NCI-H1417 treated with DMSO at 0.1 percent for 48 hours (cell line): Measurements from ENCODE around the gene ZBTB7B.
"Not testable (repeated sequence)": the region's sequence is repeated elsewhere in the genome, so short reads cannot be mapped to it uniquely, and the experiment has no call there.

Experiments
- DNase-seq: peaks from one replicate; lab custom pipeline; 2025; lab: John Stamatoyannopoulos, UW

ZBTB7B gene

DNA sequence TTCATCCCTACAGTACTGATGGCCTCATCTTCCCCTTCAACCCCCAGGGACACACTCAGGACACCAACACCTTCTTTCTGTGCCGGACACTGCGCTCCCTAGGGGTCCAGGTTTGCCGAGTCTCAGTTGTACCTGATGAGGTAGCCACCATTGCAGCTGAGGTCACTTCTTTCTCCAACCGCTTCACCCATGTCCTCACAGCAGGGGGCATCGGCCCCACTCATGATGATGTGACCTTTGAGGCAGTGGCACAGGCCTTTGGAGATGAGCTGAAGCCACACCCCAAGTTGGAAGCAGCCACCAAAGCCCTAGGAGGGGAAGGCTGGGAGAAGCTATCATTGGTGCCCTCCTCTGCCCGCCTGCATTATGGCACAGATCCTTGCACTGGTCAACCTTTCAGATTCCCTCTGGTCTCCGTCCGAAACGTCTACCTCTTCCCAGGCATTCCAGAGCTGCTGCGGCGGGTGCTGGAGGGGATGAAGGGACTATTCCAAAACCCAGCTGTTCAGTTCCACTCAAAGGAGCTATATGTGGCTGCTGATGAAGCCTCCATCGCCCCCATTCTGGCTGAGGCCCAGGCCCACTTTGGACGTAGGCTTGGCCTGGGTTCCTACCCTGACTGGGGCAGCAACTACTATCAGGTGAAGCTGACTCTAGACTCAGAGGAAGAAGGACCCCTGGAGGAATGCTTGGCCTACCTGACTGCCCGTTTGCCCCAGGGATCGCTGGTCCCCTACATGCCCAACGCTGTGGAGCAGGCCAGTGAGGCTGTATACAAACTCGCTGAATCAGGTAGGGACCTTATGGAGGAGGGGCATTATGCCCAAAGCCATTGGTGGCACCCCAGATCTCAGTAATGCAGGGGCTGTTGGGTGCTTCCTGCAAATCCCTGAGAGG lies 14.3 kb upstream of the ZBTB7B start:
- DNase-seq = no peak

DNA sequence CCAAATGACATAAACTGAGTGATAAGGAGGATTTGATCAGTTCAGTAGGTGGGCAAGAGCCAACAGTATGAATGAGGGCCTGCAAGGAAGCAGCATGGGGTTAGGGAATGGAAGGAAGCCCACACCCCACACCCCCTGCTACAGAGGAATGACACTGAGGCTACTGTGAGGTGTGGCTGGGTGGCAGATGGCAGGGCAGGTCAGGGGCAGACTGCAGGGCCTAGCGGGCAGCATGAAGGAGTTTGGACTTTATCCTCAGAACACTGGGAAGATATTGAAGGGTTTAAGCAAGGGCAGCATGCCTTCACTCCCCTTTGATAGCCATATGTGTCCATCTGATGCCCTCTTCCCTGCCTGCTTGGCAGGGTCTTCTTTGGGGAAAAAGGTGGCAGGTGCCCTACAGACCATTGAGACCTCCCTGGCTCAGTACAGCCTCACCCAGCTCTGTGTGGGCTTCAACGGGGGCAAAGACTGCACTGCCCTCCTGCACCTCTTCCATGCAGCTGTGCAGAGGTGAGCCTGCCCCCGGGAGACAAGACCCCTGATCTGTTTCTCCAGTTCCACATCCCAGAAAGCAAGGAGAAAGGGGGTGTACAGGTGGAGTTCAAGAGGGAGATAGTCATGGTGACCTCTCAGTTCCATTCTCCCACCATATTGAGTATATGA lies 13.3 kb upstream of the ZBTB7B start:
- no peak for DNase-seq

DNA sequence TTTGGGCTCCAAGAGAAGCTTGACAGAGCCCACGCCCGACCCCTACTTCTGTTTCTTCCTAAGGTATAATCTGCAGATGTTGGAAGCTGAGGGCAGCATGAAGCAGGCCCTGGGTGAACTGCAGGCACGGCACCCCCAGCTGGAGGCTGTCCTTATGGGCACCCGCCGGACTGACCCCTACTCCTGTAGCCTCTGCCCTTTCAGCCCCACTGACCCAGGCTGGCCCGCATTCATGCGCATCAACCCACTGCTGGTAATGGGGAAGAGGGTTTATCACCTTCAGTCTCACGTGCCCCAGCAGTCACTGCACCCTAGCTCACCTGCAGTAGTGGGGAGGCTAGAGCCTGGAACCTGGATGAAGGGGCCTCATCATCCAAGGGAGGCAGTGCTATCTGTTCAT lies 12.3 kb upstream of the ZBTB7B start:
- no peak for DNase-seq

DNA sequence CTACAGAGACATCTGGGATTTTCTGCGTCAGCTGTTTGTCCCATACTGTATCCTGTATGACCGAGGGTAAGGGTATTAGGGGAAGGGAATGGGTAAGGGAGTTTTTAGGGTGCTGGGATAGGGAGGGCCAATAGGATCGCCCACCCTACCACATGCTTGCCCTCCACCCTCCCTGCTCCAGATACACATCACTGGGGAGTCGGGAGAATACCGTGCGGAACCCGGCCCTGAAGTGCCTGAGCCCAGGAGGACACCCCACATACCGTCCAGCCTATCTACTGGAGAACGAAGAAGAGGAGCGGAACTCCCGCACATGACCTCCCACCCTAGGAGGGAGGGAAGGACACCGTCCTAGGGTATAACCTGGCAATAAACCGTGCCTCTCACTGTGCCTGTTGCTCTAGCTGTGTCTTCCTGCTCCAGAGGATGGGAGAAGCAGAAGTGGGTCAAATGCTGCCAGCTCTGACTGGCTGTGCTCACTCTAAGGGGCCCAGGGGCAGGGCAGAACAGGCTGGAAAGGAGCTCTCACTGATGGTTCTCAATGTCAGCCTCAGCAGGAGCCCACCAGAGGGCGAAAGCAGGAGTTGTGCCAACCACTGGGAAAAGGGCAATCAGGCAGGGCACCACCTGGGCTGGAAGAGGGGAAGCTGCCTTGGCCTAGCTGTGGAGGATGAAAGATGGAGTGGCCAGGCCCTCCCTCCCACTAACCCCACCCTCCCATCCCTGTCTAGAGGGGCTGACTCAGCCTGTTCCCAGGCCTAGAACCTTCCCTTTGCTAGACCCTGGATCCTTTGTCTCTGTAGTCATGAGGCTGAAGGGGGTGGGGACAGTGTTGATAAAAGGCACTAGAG lies 9.7 kb upstream of the ZBTB7B start:
- no peak for DNase-seq

DNA sequence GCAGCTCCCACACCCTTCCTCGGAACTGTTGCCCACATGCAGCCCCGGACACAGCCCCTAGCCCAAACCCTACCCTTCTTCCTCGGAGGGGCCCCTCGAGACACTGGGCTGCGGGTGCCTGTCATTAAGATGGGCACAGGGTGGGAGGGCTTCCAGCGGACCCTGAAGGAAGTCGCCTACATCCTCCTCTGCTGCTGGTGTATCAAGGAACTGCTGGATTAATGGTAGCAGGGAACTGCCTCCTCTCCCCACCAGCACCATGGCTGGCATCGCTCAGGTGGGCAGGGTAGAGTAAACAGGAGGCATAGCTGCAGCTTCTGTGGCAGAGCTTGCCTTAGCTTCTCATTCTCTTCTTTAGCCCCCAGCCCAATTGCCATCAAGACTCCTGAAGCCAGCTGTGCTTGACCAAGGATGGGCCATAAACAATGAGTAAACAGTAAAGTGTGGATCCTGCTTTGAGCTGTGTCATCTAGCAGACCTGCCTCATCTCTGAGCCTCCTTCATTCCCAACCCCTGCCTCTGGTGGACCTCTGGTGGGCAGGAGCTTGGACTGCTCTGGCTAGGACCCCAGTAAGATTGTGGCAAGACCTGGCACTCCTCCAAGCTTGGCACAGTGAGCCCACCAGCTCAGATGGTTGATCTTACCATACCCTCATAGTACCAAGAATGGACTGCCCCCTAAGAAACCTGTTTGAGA lies 8.9 kb upstream of the ZBTB7B start, which contains the start of gene LENEP:
LENEP (plus strand) TSS at position 15 of the 697 bp plus-strand sequence; CDS start at position 37, 22 bp downstream.
- DNase-seq = no peak

DNA sequence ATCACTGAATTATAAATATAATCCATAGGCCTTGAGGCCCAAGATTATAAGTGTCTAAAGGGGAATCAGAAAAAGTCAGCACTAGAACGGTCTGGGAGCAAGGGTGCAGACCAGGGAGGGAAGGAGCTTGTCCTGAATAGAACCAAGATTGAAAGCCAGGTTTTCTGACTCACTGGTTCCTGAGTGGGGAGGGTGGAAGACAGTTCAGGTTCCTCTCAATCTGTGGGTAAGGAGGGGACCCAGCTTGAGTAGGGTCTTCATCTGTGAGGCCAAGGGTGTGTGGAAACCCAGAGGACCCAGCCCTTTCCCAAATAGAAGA lies 8.4 kb upstream of the ZBTB7B start:
- DNase-seq = no peak

DNA sequence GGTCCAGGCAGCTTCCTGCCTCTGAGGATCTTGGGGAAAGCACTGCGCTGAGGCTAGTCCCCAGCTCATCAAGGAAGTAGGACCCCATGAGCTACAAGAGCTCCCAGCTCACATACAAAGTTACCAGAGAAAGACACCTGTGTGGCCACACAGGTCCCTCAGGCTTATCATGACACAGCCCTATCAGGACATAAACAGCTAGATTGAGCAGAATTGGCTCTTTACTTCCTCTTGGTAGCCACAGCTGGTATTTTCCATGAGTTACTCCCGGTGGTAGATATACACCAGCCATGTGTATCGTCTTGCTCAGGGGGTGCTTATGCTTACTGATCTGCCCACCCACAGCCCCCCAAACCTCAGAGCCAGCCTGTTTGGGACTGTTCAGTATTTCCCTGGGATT lies 8.0 kb upstream of the ZBTB7B start:
- no peak for DNase-seq

DNA sequence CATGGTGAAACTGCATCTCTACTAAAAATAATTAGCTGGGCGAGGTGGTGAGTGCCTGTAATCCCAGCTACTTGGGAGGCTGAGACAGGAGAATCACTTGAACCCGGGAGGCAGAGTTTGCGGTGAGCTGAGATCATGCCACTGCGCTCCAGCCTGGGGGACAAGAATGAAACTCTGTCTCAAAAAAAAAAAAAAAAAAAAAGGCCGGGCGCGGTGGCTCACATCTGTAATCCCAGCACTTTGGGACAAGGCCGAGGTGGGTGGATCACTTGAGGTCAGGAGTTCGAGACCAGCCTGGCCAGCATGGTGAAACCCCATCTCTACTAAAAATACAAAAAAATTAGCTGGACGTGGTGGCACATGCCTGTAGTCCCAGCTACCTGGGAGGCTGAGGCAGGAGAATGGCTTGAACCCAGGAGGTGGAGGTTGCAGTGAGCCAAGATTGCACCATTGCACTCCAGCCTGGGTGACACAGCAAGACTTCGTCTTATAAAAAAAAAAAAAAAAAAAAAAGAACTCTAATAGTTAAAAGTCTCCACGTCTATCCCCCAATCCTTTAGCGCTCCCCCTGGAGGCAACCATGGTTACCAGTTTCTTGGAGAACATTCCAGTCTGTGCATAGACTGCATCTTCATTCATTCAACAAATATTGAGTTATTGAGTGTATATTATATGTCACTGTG lies 7.2 kb upstream of the ZBTB7B start:
- not testable (repeated sequence) for DNase-seq

DNA sequence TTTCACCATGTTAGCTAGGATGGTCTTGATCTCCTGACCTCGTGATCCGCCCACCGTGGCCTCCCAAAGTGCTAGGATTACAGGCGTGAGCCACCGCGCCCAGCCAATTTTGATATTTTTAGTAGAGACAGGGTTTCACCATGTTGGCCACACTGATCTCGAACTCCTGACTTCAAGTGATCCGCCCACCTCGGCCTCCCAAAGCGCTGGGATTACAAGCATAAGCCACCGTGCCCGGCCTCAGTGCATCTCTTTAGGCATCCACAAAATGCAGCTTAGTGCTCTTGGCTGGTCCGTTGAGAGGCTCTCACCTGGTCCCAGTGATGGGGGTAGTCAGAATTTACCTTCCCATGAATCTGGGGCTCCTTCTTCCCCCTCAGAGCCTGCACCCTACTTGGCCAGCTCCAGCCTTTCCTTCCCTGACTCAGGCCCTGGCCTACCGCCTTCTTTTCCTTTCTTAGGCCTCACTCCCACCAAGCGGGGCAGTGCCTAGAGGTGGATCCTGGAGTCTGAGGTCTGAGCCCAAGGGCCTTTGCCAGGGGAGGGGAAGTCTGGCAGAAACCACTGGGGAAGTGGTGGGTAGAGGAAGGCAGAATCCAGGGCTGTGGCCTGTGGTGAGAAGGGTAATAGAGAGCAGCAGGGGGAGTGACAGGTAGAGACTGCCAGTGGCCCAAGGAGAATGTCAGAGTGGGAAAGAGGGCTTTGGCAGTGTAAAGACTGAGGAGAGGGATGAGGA lies 5.5 kb upstream of the ZBTB7B start:
- no peak for DNase-seq

DNA sequence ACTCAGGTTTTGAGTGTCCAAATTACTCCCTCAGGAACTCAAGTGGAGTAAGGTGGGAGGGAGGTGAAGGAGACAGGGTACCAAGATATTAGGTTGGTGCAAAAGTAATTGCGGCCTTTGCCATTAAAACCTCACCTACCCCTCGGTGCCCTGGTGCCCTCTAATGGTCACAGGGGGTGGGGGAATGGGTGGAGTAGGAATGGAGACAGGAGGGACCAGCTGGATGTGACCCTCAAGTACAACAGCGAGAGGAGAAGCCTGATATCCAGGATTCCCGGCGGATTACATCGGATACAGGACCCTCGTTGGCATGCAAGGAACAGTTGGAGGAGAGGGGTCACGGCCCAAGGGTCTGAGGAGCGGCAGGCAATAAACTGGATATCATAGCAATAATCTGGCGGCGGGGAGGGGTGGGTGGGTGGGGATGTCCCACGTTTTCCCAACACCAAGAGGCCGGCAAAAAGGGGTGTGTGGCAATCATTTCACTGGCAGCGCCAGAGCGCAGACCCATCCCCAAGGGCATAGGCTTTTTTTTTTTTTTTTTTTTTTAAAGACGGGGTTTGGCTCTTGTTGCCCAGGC lies 4.3 kb upstream of the ZBTB7B start:
- DNase-seq = no peak

DNA sequence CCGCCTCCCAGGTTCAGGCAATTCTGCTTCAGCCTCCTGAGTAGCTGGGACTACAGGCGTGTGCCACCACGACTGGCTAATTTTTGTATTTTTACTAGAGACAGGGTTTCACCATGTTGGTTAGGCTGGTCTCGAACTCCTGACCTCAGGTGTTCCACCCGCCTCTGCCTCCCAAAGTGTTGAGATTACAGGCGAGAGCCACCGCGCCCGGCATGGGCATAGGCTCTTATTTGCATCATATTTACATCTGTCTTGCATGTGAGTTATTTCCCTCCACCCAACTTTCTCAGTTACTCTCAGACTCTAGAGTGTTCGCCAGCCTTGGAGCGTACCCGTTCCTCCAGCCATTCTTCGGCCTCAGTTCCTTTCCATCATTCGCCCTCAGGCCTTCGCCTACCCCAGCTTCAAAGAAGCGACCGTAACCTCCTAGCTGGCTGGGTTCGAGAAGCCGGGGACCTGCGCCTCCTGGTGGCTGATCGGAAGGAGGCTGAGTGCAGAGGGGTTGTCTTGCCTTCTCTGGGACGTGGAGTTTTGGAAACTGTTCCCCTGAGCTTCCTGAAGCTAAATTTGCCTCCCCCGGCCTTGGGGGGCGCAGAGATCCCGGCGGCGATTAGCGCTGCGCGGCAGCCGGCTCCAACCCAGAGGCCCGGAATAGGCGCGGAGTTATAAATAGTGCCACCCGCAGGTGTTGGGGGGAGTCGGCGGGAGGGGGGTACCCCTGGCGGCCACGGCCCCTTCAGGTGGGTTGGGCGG lies 3.6 kb upstream of the ZBTB7B start:
- DNase-seq = no peak

DNA sequence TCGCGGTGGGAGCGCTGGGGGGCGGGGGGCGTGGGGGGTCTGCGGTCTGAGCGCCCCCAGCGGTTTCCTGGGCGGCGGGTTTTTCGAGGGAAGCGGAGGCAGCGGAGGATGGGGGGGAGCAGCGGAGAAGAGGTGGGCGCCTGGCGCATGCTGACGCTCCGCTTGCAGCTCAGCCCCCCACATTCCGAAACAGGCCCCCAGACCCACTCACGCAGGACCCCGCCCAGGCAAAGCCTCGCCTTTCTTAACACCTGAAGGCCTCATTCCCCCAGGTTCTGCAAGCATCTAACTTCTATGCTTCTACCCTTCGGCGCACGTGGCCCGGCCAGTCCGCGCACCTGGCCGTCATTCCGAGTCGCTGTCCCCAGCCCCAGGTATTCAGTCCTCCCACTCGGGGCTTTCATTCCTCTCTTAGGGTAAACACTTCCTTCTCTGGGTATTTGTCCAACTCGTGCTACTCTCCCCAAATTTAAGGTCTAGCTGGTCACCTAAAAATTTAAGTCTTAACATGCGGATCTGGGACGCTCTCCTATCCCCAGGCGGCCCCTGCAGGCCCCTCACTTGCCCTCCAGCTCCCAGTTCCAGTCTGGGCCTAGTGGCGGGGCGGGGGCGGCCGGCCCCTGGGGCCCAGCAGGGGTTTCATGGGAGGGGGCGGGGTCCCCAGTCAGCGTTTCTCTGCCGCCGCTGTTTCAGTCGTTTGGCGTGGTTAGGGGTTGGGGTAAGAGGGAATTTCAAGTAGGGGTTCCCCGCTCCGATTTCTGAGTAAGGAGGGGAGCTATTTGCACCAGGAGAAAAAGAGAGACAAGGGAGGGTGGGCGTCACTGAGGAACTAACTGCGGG lies 2.8 kb upstream of the ZBTB7B start:
- DNase-seq = no peak

DNA sequence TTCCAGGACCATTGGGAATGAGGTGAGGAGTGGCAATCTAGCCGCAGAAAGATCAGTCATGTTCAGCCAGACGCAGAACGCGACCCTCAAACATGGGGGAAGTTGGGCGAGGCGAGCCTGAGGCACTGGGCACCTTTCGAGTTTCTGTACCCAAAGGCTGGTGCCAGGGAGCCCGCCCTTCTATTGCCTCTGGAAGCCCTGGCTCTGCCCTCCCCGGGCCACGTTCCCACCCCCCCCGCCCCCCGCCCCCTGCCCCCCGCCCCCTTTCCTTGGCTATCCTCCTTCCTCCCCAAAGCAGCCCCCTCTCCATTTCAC lies 2.2 kb upstream of the ZBTB7B start:
- no peak for DNase-seq

DNA sequence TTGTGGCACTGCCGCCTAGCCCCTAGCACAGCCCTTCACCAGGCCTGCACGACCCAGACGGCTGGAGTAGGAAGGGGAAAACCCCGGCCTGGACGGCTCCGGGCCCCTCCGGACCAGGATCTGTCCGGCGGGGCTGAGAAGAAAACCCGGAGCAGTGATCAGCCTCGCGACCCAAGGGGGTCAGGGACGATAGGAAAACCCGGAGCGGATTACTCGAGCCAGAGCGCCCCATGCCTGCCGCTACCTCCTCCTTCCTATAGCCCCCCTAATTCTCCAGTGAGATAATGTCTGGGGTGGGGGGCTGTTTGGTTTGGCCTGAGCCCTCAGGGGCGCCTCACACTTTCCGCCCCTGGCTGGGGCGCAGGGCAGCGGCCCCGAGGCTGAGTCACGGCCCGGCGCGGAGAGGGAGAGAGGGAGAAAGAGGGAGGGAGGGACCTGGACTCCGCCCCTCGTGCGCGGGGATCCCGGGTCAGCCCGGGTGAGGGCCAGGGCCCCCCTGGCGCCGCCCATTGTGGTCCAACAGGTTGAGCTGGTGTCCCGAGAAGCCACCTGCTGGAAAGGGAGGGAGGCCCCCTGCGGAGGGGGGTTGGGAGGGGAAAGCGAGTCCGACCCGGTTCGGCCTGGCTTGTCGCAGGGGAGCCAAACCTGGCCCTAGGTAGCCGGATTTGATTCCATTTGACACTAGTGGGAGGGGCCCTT lies 1.7 kb upstream of the ZBTB7B start:
- peak; percentile 22 for DNase-seq

DNA sequence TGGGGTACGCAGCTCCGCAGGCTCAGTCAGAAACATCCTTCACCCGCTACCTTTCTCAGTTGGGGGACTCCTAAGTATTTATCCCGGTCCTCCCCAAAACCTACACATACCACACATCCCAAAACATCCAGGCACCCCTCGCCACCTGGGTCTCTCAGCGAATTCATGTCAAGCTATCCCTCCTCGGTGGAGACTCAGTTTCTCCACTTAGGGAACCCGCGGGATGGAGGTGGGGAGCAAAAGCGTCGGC lies 1.3 kb upstream of the ZBTB7B start:
- DNase-seq = no peak

DNA sequence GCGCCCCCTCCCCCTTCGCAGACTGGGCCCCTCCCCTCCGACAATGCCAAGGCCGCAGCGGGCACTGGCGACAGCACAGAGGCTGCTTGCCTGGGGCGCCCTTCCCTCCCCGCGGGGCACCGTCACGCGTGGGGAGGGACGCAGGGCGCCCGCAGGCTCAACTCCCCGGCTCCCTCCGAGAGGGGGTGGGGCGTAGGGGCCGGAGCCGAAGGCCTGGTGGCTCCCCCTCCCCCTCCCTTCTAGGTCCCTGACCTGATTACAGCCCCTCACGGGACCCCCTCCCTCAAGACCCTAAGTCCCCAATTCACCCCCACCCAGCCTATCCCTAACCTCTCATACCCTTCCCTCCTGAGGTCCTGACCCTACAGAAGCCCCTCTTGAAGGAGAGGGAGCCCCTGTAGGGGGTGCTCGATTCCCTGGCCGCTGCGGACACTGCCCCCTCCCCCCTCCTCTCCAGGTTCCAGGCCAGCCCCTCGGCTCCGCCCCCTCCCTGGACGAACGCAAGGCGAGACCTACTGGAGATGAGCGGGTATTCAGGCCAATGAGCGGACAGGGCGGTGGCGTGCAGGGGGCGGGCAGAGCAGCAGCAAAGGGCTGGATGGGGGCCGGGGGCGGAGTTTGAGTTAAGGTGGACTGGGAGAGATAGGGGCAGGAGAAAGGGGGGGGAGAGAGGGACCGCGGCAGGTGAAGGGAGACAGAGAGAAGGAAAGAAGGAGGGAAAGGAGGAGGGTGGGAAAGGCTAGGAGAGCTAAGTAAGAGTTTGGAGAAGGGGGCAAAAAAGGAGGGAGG lies 733 bp upstream of the ZBTB7B start:
- DNase-seq = peak; percentile 96

DNA sequence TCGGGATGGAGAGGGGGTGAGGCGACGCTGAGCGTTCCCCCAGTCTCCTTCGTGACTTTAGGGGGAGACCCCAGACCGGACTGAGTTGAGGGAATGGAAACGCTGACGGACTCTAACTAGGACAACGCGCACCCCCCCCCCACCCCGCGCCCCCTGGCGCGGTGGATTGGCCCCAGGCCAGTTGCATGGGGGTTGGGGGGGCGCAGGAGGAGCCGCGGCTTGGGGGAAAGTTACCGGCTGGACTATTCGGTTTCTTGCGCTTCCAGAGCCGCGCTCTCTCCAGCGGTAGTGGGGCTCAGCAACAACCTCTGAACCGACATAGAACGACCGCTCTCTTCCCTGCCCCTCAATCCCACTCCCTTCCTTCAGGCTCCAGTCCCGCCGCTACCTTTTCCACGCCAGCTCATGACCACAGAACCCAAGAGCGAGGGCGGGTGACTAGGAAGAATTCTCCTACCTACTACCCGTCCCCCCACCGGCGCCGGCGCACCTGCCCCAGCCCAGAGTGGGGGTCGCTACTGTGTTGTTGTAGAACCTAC lies 694 bp downstream of the ZBTB7B start:
- no peak for DNase-seq
